NCI-H2227 (cell line): ENCODE measurements around the gene CLCNKA.
A peak's percentile ranks its signal among the peaks of the same experiment; 100 is the strongest.
"Not testable (repeated sequence)": the region's sequence is repeated elsewhere in the genome, so short reads cannot be mapped to it uniquely, and the experiment has no call there.

Experiments used
- DNase-seq: peaks from one replicate; lab custom pipeline; 2025; ENCODE audit not compliant: unreplicated experiment; lab: John Stamatoyannopoulos, UW

Gene CLCNKA

GRCh38 chr1:16039871-16040270, 18.0 kb downstream of the CLCNKA start:
- DNase-seq: not testable (repeated sequence)

GRCh38 chr1:16041200-16041599, 19.4 kb downstream of the CLCNKA start:
- DNase-seq: no peak

DNA sequence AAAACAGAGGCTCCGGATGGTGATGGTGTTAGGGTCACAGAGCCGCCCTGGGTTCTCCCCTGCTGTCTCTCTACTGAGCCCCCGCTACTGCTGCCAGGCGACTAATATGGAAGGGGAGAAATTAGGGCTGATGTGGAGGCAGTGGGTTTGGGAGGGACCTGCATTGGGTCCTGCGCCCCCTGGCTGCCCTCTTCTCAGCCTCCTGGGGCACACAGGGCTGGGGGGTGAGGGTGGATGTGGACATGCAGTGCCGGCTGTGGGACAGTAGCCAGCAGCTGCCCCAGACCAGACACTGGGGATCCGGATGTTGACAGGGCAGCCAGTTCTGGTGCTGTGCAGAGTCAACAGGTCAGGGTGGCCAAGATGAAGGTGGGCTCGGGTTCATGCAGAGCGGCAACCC, 20.3 kb downstream of the CLCNKA start:
- no peak for DNase-seq

DNA sequence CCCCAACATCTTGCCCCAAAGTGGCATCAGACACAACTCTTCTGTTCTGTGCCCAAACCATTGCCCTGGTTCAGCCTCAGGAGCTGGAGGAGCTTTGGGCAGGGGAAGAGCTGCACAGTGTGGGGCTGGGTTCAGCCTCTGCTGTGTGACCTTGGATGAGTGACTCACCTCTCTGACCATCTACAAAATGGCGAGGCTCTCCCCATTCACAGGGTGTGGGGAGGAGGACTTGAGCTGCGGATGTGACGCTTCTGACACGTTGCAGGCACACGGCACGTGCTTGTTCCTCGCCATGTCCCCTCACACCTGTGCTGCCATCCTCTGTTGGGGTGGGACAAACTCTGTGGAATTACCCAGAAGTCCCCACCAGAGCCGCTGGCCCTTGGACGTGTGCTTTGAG, 20.8 kb downstream of the CLCNKA start:
- not testable (repeated sequence) for DNase-seq

GRCh38 chr1:16043521-16043920, 21.7 kb downstream of the CLCNKA start, which contains the start of gene CLCNKB:
CLCNKB (plus strand) TSS chr1:16043782; CDS start chr1:16044493, 711 bp downstream.
- DNase-seq: no peak

DNA sequence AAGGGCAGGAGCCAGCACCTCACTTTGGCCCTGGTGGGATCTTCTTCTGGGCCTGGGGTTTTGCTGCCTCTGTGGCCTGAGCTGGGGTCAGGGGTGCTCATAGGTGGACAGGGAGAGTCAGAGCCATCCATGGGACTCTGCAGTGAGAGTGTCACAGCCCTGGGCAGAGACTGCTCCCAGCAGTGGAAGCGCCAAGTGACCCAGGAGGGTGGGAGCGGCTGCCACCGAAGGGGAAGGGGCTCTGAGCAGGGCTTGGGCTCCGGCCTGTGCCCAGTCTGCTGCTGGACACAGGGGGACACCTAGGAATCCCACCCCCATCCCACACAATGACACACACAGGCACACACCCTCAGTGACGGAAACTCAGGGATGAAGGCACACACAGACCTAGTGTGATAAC, 22.1 kb downstream of the CLCNKA start:
- no peak for DNase-seq

DNA sequence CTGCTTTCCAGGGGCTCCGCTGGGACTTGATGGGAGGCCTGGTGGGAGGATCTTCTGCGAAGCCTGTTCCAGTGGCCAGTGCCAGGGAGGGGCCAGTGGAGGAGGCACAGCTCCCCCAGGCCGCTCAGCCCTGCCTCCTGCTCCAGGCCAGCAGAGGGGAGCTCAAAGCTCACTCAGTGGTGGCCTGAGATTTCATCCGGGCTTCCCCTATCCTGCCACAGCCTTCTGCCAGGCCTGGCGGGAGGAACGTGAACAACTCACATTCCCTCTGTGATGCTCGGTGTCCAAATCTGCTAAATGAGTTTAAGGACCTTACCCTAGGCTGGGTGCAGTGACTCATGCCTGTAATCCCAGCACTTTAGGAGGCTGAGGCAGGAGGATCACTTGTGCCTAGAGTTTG, 25.0 kb downstream of the CLCNKA start:
- no peak for DNase-seq

DNA sequence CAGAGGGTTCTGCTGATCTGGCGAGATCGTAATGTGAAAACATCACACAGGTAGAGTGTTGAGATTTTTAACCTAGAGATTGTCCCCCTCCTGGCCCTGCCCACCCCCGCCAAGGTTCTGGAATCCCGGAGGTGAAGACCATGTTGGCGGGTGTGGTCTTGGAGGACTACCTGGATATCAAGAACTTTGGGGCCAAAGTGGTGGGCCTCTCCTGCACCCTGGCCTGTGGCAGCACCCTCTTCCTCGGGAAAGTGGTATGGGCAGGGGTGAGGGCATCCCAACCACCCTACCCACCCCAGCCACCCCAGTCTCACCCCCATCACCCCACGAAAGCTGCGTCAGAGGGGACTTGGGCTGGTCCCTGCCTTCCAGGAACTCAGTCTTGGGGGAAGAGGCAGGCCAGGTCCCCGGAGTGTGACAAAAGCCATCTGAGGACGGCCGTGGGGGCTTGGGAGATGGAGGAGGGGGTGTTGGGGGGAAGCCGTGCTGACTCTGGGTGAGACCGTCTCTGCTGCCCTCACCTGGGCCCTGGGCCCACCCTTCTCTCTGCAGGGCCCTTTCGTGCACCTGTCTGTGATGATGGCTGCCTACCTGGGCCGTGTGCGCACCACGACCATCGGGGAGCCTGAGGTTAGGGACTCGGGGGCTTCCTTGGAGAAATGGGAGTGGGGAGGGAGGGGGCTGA, 26.1 kb downstream of the CLCNKA start:
- no peak for DNase-seq

- peak; percentile 41 for DNase-seq
Measured at GRCh38 chr1:16048573-16049189, 26.8 kb downstream of the CLCNKA start.

DNA sequence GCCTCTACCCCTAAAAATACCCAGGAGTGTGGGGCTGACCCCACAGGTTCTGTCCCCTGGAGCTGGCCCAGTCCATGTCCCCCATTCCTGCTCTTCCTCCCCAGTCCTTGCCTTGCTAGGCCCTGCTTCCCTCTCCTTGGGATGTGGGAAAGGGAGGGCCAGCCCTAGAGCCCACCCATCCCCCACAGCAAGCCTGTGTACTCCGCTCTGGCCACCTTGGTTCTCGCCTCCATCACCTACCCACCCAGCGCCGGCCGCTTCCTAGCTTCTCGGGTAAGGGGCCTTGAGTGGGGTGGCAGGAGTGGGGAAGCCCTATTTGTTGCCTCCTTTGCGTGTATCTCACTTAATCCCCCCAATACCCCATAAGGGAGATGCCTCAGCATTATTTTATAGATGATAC, 28.5 kb downstream of the CLCNKA start:
- no peak for DNase-seq

DNA sequence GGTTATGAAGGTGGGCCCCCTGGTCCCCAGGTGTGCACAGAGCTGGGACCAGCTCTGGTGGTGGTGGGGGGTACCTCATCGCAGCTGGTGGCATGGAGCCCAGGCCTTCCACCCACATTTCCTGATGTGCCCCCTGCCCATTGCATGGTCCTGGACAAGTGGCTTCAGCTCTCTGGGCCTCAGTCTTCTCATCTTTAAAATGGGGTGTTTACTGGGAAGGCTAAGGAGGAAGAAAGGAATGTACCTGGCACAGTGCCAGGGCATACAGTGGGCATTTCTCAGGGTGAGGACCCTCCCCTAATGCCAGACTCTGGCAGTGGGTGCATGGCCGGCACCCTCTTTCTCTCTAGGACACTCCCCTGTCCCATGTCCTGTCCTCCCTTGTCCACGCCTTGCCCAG, 29.2 kb downstream of the CLCNKA start:
- no peak for DNase-seq

GRCh38 chr1:16051949-16052348, 30.1 kb downstream of the CLCNKA start:
- not testable (repeated sequence) for DNase-seq

DNA sequence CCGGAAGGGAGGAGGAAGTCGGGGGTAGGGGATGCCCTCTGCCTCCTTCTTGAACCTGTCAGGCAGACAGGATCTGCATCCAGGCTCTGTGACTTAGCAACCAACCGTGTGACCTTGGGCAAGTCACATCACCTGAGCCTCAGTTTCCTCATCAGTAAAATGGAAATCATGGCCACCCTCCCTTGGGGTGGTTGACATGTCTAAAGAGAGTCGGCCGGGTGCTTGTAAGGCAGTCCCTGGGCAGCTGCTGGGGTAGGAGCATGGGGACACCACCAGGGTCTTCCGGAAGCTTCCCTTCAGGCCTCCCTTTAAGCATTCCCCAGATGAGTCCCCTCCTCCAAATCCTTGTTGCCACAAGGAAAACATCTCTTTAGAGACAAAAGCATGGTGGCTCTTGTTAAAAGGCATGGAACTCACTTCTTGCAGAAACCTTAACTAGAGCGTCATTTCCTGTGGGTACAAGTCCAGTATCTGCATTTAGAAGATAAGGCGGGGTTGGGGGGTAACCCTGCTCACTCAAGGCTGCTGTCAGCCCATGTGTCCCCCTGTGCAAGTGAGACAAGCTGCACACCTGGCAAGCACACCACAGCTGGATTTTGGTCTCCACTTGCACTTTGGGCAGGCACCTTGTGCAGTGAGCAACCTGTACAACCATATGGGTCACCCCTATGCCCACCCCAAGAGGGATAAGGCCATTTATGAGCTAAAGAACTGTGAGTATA, 32.1 kb downstream of the CLCNKA start:
- DNase-seq: no peak

DNA sequence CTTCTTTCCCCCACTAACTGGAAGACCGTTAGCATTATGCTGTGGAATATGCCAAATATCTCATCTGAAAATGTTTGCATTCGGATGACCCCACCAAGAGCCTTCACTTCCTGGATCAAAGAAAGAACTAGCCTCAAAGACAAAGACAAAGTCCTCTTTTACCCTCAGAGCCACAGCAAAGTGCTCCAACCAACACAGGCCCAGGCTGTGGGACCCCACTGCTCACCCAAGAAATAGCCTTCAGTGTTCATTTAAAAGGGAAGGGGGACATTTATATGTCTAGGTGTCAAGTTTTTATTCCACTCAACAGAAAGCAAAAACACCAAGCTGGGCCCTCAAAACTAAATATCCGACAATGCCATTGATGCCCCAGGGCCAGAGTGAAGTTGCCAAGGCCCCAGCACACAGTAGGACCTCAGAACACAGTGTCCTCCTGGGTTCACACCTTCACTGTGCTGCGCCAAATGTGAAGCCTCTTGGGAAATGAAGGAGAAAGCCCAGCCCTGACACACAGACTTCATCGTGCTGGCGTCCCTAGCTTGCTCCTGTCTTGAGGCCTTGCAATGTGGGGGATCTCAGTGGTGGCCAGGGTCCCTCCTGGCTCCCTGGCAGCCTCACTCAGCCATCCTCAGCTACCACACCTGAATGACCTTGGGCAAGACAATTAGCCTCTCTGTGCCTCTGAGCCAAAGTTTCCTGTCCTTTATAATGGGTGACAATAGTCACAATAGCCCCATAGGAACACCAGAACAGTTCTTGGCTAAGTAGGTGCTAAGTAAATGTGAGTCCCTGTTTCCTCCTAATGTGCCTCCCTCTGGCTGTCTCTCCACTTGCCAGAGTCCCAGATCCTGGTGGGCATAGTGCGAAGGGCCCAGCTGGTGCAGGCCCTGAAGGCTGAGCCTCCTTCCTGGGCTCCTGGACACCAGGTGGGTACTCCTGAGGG, 33.0 kb downstream of the CLCNKA start:
- no peak for DNase-seq

- DNase-seq: peak; percentile 95
Measured at GRCh38 chr1:16055613-16056520, 34.0 kb downstream of the CLCNKA start.

GRCh38 chr1:16056521-16056912, 34.7 kb downstream of the CLCNKA start:
- not testable (repeated sequence) for DNase-seq

DNA sequence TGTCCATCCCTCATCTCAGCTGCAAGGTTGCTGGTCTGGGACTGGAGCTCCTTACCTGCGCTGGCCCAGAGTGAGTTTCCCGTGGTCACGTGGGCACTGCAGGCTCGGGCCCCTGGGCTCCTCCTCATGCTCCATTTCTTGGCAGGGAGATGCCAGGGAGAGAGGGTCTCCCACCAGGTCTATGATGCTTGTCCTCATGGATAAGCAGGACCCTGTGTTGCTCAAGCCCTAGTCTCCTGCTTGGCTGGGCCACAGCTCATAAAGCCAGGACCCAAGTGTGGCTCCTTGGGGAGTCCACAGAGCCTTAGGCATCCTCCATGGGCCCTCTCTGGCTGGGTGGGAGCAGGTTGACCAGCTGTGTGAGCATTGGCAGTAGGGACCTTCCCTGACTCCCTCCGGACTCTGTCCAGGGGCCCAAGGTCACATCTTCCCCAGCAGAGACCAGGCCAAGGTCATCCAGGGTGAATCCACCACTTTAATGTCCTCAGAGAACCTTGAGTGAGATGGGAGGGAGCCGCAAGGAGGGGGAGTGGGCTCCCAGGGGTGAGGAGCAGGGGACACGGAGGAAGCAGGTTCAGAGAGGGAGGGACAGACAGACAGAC, 35.6 kb downstream of the CLCNKA start:
- DNase-seq: not testable (repeated sequence)

DNA sequence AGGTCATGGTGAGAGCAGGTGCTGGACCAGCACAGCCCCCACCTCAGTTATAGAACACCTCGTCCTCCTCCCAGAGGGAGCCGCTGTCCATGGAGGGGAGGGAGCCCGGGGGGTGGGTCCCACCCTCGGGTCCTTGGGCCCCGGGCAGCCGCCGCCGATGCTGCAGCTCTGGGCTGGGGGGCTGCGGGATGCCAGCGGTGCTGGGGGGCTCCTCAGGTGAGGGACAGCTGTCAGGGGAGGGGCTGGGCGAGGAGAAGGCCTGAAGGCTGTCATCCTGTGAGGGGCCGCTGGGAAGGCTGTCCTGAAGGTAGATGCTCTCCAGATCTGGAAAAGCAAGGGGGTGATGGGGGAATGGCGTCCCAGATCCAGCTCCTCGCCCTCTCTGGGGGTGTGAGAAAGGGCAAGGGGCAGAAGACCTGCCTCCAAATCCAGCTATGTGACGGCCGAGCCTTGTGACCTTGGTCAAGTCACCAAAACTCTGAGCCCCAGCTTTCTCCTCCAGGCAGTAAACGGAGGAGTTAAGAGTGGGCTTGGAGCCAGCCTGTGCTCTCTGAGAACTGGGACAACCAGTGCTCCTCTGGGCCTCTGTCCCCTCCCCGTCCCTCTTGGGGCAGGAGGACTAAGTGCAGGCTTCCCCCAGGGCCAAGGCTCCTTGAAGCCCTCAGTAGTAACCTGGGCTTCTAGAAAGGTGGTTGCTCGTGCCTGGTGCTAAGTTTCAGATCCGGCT, 36.7 kb downstream of the CLCNKA start:
- not testable (repeated sequence) for DNase-seq

- no peak for DNase-seq
Measured at GRCh38 chr1:16061266-16061665, 39.4 kb downstream of the CLCNKA start.
